Hepatocyte (in vitro differentiated cells): ENCODE results near the gene D2HGDH.

Experiments
- CTCF ChIP-seq: fragments of 200-600 bp; sonication (generic); IDR thresholded peaks from 2 replicates; pipeline ENCODE4 v1.5.1; 2016; ENCODE audit warnings: antibody characterized with exemption, mild to moderate bottlenecking; ENCODE audit not compliant: poor library complexity
- EZH2 ChIP-seq: fragments of 200-600 bp; sonication (generic); IDR thresholded peaks from 2 replicates; pipeline ENCODE4 v1.6.1; 2016; ENCODE audit warnings: antibody characterized with exemption, mild to moderate bottlenecking, borderline replicate concordance
- EZH2phosphoT487 ChIP-seq: fragments of 200-600 bp; sonication (generic); IDR thresholded peaks from one replicate; pipeline ENCODE4 v1.6.1; 2018; ENCODE audit warnings: antibody characterized with exemption, mild to moderate bottlenecking, low read depth, moderate library complexity; ENCODE audit not compliant: unreplicated experiment, severe bottlenecking

DNA sequence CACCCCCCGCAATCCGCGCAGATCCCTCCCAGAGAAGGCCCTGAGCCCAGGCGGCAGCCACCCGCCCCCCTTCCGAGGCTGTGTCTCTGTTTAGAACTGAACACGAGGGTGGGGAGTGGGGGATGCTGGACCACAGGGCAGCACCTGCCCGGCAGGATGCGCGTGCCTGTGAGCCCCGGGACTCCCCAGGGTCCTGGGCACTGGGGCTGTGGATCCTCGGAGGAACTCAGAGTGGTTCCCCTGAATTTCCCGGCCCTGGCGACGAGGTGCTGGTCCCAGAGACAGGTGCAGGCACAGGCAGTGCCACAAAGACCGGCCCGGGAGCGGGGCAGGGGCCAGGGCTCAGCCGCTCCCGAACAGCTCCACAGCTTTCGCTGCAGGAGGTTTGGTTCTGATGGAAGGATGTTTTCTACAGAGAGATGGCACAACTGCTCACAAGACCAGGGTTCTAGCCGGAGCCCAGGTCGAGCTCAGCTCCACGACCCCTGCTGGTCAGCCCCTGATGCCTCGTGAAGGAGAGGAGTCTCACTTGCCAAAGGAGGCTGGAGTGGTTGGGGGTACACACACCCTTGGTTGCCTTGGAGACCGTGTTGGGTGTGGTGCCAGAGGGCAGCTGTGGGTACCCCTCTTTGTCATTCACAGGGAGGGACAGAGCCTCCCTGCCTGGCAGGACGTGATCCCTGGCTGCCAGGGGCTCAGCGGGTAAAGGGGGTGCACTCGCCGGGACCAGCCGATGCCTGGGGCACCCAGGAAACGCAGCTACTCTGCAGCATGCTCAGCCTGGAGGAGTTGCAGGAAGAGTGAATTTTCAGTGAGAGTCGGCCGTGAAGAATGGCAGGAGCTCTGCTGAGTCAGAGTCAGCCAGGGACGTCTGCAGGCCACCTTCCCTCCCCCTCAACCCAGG lies 70.1 kb downstream of the D2HGDH start:
- TF ChIP-seq CTCF, result no peak
- no peak for TF ChIP-seq EZH2
- no peak for TF ChIP-seq EZH2phosphoT487
